ENCODE results near the gene SLC41A2.
"Not testable (repeated sequence)": the region's sequence is repeated elsewhere in the genome, so short reads cannot be mapped to it uniquely, and the experiment has no call there.

Gene SLC41A2, protein sequence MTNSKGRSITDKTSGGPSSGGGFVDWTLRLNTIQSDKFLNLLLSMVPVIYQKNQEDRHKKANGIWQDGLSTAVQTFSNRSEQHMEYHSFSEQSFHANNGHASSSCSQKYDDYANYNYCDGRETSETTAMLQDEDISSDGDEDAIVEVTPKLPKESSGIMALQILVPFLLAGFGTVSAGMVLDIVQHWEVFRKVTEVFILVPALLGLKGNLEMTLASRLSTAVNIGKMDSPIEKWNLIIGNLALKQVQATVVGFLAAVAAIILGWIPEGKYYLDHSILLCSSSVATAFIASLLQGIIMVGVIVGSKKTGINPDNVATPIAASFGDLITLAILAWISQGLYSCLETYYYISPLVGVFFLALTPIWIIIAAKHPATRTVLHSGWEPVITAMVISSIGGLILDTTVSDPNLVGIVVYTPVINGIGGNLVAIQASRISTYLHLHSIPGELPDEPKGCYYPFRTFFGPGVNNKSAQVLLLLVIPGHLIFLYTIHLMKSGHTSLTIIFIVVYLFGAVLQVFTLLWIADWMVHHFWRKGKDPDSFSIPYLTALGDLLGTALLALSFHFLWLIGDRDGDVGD

DNA sequence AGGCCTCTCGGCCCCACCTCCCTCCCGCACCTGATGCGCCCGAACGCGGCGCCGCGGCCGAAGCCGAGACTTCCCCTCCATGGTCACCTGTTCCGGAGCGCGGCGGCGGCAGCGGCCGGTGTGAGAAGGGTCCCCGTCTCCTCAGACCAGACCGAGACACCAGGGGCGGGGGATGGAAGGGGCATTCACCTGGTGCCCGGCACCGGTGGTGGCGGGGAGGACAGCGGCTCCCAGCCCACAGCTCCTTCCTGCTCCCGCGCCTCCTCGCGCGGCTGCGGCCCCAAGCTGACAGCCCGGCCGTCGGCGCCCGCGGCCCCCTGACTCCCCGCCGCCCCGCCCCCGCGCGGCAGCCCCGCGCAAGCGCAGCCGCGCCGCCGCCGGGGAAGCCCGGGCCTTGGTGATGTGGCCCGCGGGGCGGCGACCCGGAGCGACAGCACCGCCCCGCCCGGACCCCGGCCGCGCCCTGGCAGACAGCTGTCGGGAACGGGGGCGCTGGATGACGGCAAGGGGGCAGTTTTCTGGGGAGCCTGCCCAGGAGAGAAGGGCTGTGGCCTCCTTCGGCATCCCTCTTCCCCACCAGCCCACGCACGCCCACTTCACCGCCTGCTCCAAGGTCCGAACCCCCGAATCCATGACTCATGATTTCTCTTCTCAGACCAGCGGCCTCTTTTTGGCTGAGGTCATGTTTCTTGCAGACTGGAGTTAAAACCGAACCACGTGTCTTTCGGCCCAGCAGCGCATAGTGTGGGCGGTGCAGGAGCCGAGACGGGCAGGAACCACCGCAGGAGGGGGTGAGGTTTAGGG lies at the start of gene SLC41A2:
TSS of gene SLC41A2 (minus strand) at position 290 of the 804 bp plus-strand sequence. CDS start 29,763 bp downstream, outside the sequence.
- peak; percentile 84 for ATAC-seq
- Mint-ChIP-seq H3K4me3 (peak within 1 kb of the TSS; percentile 86), H3K4me1 (peaks cover 27% of the 10 kb centered on the region), H3K36me3 (ENCODE audit: low read depth) (no peaks in the 10 kb centered on the region), H3K27me3 (peaks cover 45% of the 10 kb centered on the region), H3K9me3 (no peaks in the 10 kb centered on the region), H3K27ac (peak within 1 kb of the TSS; percentile 93)
- peak; percentile 79 for DNase-seq

DNA sequence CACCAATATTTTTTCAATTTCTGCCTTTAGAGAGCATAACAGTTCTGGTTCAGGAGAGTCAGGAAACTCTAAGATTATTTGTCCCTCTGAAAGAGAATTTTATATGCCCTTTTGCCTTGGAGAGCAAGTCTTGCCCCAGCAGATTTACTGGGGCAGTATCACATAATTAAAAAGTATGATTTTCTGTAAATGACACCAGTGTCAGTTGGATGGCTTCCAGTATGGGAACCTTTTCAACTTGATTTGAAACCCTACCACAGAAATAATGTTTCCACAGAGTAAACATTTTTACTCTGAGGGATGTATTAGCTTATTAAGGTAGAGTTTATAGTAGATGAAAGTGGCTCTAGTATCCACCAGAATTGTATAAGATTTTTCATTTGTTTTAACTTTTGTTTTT lies 43.4 kb upstream of the SLC41A2 start:
- no peak for DNase-seq
- Mint-ChIP-seq H3K9me3 (no peaks in the 10 kb centered on the region), H3K27ac (no peak overlapping the region), H3K4me1 (peaks cover 2% of the 10 kb centered on the region), H3K4me3 (no peak overlapping the region), H3K36me3 (ENCODE audit: low read depth) (peaks cover 77% of the 10 kb centered on the region), H3K27me3 (no peaks in the 10 kb centered on the region)
- no peak for ATAC-seq

DNA sequence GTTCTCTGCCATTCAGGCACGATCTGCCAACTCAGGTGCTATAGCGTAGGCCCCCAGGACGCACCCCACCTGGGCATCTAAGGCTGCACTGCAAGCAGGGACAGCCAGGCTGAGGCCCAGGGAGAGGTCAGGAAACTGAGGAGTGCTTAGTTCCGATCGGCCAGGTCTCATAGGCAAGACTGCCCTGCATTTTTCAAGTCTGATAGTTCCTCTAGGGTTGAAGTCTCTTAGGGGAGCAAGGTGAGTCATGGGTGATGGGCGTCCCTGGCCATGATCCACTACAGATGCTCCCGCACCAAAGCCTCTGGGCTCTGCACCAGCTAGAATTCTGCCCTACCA lies 41.2 kb upstream of the SLC41A2 start:
- no peaks in the 10 kb centered on the region for H3K27me3 Mint-ChIP-seq
- H3K4me1 Mint-ChIP-seq = peaks cover 2% of the 10 kb centered on the region
- no peak overlapping the region for H3K4me3 Mint-ChIP-seq
- ATAC-seq (no peak), DNase-seq (no peak)
- H3K27ac Mint-ChIP-seq = no peak overlapping the region
- no peaks in the 10 kb centered on the region for H3K9me3 Mint-ChIP-seq
- H3K36me3 Mint-ChIP-seq (ENCODE audit: low read depth) = peaks cover 79% of the 10 kb centered on the region

DNA sequence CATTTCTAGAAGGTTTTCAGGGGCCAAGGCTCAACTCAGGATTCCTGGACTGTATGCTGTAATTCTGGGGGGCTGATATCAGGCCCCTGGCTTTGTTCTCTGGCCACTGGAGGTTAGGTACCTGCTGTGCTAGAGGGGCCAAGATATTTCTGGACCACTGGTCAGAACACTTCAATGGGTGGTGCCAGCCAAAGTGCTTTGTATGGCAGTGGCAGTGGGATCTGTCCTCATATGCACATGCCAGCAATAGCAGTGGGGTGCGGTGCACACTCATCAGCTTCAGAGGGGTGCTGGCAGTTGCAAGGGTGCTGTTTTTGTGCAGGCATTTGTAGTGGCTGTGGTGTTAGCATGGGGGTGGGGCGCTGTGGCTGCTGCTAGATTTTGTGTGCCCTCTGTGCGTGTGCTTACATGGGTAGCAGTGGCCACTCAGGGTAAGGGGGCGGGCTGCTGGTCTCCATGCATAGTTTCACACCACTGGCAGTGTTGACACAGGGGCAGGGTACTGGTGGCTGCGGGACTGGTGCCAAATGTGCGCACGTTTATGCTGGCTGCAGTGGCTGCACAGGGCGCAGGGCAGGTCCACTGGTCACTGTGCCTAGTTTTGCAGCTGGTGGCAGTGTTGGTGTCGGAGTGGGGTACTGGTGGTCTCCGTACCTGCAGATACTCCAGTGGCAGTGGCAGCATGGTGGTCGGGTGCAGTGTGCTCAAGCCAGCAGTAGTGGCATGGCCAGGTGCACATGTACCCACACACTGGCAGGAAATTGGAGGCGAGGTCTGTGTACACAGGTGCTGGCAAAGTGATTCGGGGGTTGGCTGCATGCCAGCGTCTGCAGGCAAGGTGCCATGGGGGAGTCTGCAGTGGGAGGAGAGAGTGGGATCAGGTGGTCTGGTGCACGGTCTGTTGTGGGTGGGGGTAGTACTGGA lies 40.6 kb upstream of the SLC41A2 start:
- H3K4me3 Mint-ChIP-seq = no peak overlapping the region
- no peak for ATAC-seq
- H3K27me3 Mint-ChIP-seq = no peaks in the 10 kb centered on the region
- H3K36me3 Mint-ChIP-seq (ENCODE audit: low read depth) = peaks cover 74% of the 10 kb centered on the region
- peaks cover 2% of the 10 kb centered on the region for H3K4me1 Mint-ChIP-seq
- H3K9me3 Mint-ChIP-seq = no peaks in the 10 kb centered on the region
- H3K27ac Mint-ChIP-seq = no peak overlapping the region
- no peak for DNase-seq

DNA sequence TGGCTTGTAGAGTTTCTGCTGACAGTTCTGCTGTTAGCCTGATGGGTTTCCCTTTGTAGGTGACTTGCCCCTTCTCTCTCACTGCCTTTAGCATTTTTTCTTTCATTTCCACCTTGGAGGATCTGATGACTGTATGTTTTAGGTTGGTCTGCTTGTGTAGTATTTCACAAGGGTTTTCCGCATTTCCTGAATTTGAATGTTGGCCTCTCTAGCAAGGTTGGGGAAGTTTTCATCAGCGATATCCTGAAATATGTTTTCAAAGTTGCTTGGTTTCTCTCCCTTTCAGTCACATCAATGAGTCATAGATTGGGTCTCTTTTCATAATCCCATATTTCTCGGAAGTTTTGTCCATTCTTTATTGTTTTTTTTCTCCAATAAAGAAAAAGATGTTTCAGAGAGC lies 39.5 kb upstream of the SLC41A2 start:
- ATAC-seq (no peak), DNase-seq (no peak)
- Mint-ChIP-seq H3K4me1 (peaks cover 2% of the 10 kb centered on the region), H3K27me3 (no peaks in the 10 kb centered on the region), H3K9me3 (no peaks in the 10 kb centered on the region), H3K27ac (no peak overlapping the region), H3K4me3 (no peak overlapping the region), H3K36me3 (ENCODE audit: low read depth) (peaks cover 69% of the 10 kb centered on the region)

DNA sequence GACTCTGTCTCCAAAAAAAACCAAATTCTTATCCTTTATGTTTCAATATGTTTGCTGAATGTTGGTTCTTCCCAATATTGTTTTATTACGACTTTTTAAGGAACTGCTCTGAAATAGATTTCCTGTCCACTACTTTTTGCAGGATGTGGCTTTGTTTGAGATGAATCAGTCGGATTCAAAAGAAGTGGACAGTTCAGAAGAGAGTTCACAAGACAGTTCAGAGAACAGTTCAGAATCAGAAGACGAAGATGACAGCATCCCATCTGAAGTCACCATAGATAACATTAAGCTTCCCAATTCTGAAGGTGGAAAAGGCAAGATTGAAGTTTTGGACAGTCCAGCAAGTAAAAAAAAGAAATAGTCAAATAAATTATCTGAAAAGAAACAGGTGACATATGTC lies 36.2 kb upstream of the SLC41A2 start:
- DNase-seq (no peak), ATAC-seq (no peak)
- no peaks in the 10 kb centered on the region for H3K27me3 Mint-ChIP-seq
- no peak overlapping the region for H3K4me3 Mint-ChIP-seq
- H3K9me3 Mint-ChIP-seq = no peaks in the 10 kb centered on the region
- peaks cover 64% of the 10 kb centered on the region for H3K36me3 Mint-ChIP-seq (ENCODE audit: low read depth)
- peaks cover 15% of the 10 kb centered on the region for H3K4me1 Mint-ChIP-seq
- no peak overlapping the region for H3K27ac Mint-ChIP-seq

DNA sequence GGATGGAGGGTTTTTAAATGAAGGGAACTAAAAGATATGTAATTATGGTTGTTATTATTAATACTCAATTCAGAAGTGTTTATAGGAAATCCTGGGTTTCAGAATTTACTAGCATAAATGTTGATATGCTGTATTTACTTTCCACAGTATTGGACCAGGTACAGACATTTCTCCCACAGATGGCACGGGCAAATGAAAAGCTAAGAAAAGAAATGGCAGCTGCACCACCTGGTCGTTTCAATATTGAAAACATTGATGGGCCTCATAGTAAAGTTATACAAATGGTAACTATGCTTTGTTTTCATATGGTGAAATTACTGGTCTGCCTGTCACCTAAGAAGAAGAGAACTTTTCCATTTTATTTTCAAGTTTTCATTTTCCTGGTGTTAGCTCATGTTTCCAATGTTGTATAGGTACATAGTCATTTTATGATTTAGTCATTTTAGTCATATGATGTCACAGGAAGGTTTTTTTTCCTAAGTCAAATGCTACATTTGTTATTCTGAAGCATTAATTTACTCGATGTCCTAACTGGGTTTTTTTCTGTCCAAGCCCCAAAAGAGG lies 33.6 kb upstream of the SLC41A2 start:
- no peak overlapping the region for H3K4me3 Mint-ChIP-seq
- peaks cover 36% of the 10 kb centered on the region for H3K4me1 Mint-ChIP-seq
- H3K27me3 Mint-ChIP-seq = no peaks in the 10 kb centered on the region
- no peak overlapping the region for H3K27ac Mint-ChIP-seq
- peaks cover 61% of the 10 kb centered on the region for H3K36me3 Mint-ChIP-seq (ENCODE audit: low read depth)
- no peak for DNase-seq
- no peak for ATAC-seq
- no peaks in the 10 kb centered on the region for H3K9me3 Mint-ChIP-seq

DNA sequence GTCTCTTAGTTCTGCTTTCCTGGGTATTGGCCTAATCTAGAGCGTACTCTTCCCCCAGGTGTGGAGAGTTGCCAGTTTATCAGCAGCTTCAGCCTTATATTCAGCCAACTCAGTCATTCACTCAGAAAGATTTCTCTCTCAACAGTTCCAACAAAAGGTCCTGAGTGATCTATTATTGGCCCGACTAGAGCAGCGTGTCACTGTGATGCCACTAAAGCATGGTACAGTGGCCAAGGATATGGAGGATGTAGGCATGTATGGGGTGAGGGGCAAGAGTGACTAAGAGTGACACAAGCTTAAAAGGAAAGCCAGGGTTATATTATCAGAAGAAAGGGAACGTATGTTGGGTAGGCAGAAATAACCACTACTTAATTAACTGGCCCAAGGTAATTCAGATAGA lies 32.9 kb upstream of the SLC41A2 start:
- Mint-ChIP-seq H3K4me3 (no peak overlapping the region), H3K36me3 (ENCODE audit: low read depth) (peaks cover 58% of the 10 kb centered on the region), H3K27ac (no peak overlapping the region), H3K4me1 (peaks cover 37% of the 10 kb centered on the region), H3K9me3 (no peaks in the 10 kb centered on the region), H3K27me3 (no peaks in the 10 kb centered on the region)
- DNase-seq = no peak
- no peak for ATAC-seq

DNA sequence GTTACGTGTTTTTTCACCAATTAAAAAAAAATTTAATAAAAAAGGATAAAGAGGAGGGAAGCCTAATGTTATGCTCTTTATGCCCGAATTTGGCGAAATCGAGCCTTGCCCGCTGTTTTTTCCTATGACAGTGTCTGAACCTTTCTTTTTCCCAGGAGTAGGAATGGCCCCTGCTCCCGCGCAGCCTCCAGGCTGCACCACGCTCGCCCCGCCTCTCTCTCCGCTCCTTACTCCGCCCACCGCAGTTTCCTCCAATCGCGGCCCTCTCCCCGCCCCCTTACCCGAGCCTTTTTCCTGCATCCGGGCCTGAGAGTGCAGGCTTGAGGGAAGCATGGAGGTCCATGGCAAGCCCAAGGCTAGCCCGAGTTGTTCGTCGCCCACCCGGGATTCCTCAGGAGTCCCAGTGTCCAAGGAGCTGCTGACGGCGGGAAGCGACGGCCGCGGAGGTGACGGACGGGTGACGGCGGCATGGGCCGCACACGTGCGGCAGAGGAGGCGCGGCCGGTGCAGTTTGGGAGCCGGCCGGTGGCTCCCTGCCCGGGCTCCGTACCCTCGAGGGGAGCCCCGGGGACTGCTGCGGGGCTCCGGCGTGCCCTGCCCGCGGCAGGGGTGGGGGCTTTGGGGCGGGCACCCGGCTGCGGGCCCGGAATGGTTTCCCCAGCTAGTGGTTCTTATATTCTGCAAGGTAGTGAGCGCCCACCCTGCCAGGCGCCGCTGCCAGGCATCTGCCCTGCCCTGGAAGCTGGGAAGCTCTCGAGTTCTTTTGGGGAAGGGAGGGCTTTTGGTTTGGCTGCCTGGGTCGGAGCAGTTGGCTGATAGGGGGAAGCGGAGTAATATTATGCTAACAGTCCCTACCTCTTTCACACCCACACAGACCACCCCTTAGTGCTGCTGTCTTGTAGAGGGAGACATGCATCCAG lies 28.2 kb upstream of the SLC41A2 start, which contains the start of gene NOPCHAP1:
TSS of gene NOPCHAP1 (plus strand) at position 295 of the 920 bp plus-strand sequence. CDS start at position 332, 37 bp downstream.
- DNase-seq (peak; percentile 91), ATAC-seq (peak; percentile 98)
- Mint-ChIP-seq H3K36me3 (ENCODE audit: low read depth) (peaks cover 35% of the 10 kb centered on the region), H3K4me3 (peak within 1 kb of the TSS; percentile 86), H3K4me1 (peaks cover 40% of the 10 kb centered on the region), H3K27ac (peak within 1 kb of the TSS; percentile 78), H3K9me3 (no peaks in the 10 kb centered on the region), H3K27me3 (peaks cover 8% of the 10 kb centered on the region)

DNA sequence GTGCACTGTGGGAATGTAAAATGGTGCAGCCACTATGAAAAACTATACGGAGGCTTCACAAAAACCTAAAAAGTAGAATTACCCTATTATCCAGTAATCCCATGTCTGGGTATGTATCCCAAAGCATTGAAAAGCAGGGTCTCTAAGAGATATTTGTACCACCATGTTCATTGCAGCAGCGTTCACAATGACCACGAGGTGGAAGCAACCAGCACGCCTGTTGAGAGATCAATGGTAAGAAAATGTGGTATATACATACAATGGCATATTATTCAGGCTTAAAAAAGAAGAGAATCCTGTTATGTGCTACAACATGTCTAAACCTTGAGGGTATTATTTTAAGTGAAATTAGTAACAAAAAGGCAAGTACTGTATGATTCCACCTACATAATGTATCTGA lies 27.1 kb upstream of the SLC41A2 start:
- DNase-seq (no peak), ATAC-seq (no peak)
- no peak overlapping the region for H3K27ac Mint-ChIP-seq
- H3K4me1 Mint-ChIP-seq = peaks cover 39% of the 10 kb centered on the region
- peaks cover 28% of the 10 kb centered on the region for H3K36me3 Mint-ChIP-seq (ENCODE audit: low read depth)
- peak overlapping the region; percentile 86 for H3K4me3 Mint-ChIP-seq
- peaks cover 8% of the 10 kb centered on the region for H3K27me3 Mint-ChIP-seq
- H3K9me3 Mint-ChIP-seq = no peaks in the 10 kb centered on the region

DNA sequence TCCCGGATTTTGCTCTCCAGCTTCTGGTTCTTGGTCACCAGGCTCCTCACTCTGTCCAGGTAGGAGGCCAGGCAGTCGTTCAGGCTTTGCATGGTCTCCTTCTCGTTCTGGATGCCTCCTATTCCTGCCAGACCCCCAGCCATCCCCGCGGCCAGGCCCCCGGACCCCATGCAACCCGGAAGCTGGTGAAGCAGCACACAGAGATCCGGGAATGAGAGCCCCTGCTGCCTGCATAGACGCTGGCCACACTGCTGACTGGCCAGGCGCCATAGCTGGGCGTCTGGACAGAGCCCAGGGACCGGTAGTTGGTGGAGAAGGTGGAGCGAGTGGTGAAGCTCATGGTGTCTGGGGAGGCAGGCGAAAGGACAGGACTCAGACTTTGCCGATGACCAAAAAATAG lies 19.6 kb upstream of the SLC41A2 start:
- not testable (repeated sequence) for H3K36me3 Mint-ChIP-seq (ENCODE audit: low read depth); ATAC-seq; H3K27ac Mint-ChIP-seq; H3K9me3 Mint-ChIP-seq; H3K27me3 Mint-ChIP-seq; DNase-seq; H3K4me3 Mint-ChIP-seq
- peaks cover 11% of the 10 kb centered on the region for H3K4me1 Mint-ChIP-seq

DNA sequence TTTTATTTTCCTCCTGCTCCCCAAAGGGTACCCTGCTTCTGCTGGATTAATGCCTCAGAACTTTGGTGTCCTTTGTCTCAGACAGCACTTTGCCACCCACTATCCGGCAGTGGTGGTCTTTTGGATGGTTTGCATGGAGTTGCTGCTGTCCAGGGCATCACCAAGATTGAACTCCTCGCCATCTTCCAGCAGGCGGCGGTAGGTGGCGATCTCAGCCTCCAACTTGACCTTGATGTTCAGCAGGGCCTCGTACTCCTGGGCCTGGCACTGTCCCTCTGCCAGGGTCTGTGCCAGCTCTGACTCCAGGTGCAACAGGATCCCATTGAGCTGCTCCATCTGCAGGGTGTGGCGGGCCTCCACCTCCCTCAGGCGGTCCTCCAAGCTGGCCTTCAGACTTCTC lies 18.6 kb upstream of the SLC41A2 start:
- Mint-ChIP-seq H3K36me3 (ENCODE audit: low read depth) (no peaks in the 10 kb centered on the region), H3K27ac (no peak overlapping the region), H3K4me1 (peaks cover 11% of the 10 kb centered on the region), H3K27me3 (no peaks in the 10 kb centered on the region), H3K4me3 (no peak overlapping the region), H3K9me3 (no peaks in the 10 kb centered on the region)
- ATAC-seq (no peak), DNase-seq (no peak)
